ENCODE results near the gene ALAS2.

GRCh38 chrX:54980334-54980733 is 50.4 kb downstream of the ALAS2 start:
- TF ChIP-seq EZH2 (IDR thresholded peaks at IDR 0.05; ENCODE audit: low read length, missing control alignments): no peak
- TF ChIP-seq CTCF (conservative IDR thresholded peaks at IDR 0.05 in 1 of 2, IDR thresholded peaks at IDR 0.05 in 1 of 2; ENCODE audit: low read depth in 1 of 2, low read length in 2 of 2): no peak

Measured in fibroblast of lung (primary cell).